SK-MEL-5 (cell line): Measurements from ENCODE around the gene LCA5. TPM values are rescaled to one million over a fixed set of nuclear protein-coding genes. Genes with fewer than 3 reads are reported as not detected.

ENCODE experiments used
- DNase-seq: peaks from one replicate; pipeline ENCODE4 v3.0.0-alpha.2; 2016; ENCODE audit warnings: low read depth, low spot score
- in situ Hi-C: cut with HindIII; loops from 2 replicates; pipeline ENCODE4 v1.10.0; 2016; ENCODE audit warnings: low sequenced_read_pairs, high pct_unique_total_duplicates, low pct_unique_long_range_greater_than_20kb
- small RNA-seq, 2 experiments: library from RNA; depleted of rRNA; stranded (forward); fragments of <200 nt; gene quantifications; one replicate each; pipeline ENCODE3, GENCODE V24; 2014
- total RNA-seq: library from RNA; depleted of rRNA; stranded (reverse); fragments of >200 nt; shearing (Covaris generic); gene quantifications from 2 replicates; pipeline ENCODE4 v1.2.3, GENCODE V29; 2014; rRNA removed

Gene LCA5
- total RNA-seq, 1 experiment from 2014 or later = 1.4 TPM

- in situ Hi-C loops = no loop called here
Observed at GRCh38 chr6:79438030-79438429, 99.2 kb downstream of the LCA5 start.

GRCh38 chr6:79436241-79436640, 101.0 kb downstream of the LCA5 start:
- DNase-seq = no peak
- in situ Hi-C loops = no loop called here

More at GRCh38 chr6:79438030-79438429, 99.2 kb downstream of the LCA5 start:
- DNase-seq = no peak

GRCh38 chr6:79435746-79436145, 101.5 kb downstream of the LCA5 start:
- no peak for DNase-seq
- in situ Hi-C loops = no loop called here

Small RNA genes within 50 kb of the gene (small RNA-seq; reads per million reads assigned to genes)
- 0 to 0.05 reads per million in 2 experiments for gene DBIP1

Other genes with a start within 250 kb of the LCA5 start
- gene SH3BGRL2, start 93.9 kb upstream of the LCA5 start, total RNA-seq = 0.98 and 1.0 TPM in 2 replicates